ENCODE data around the gene VWA5B2. TPM values are rescaled to one million over a fixed set of nuclear protein-coding genes. Genes with fewer than 3 reads are reported as not detected.

Gene VWA5B2
- total RNA-seq, 1 donor from 2014 or later = not detected

- H3K27me3 ChIP-seq (ENCODE audit: control insufficient read depth, insufficient read depth, low read length) = peaks cover 2% of the 10 kb centered on the region
- no peak for TF ChIP-seq CTCF (IDR thresholded peaks at IDR 0.05; ENCODE audit: insufficient read depth, low read length, severe bottlenecking)
- DNase-seq (ENCODE audit: low read depth) (no peak), FAIRE-seq (no peak)
- no peak overlapping the region for H3K4me3 ChIP-seq (ENCODE audit: low read depth, low read length)
- H3K36me3 ChIP-seq (ENCODE audit: control insufficient read depth, insufficient read depth, low read length) = peaks cover 25% of the 10 kb centered on the region
Observed at GRCh38 chr3:184240384-184241140, 11.2 kb downstream of the VWA5B2 start.

- no peak for DNase-seq (ENCODE audit: low read depth)
- FAIRE-seq = no peak
- TF ChIP-seq CTCF (IDR thresholded peaks at IDR 0.05; ENCODE audit: insufficient read depth, low read length, severe bottlenecking) = no peak
- peaks cover 27% of the 10 kb centered on the region for H3K36me3 ChIP-seq (ENCODE audit: control insufficient read depth, insufficient read depth, low read length)
- no peak overlapping the region for H3K4me3 ChIP-seq (ENCODE audit: low read depth, low read length)
- H3K27me3 ChIP-seq (ENCODE audit: control insufficient read depth, insufficient read depth, low read length) = peaks cover 2% of the 10 kb centered on the region
Observed at GRCh38 chr3:184241141-184241446, 11.7 kb downstream of the VWA5B2 start.

- Histone ChIP-seq H3K4me3 (ENCODE audit: low read depth, low read length) (peak overlapping the region; percentile 9), H3K36me3 (ENCODE audit: control insufficient read depth, insufficient read depth, low read length) (peaks cover 27% of the 10 kb centered on the region), H3K27me3 (ENCODE audit: control insufficient read depth, insufficient read depth, low read length) (peaks cover 2% of the 10 kb centered on the region)
- DNase-seq (ENCODE audit: low read depth) = peak; percentile 57
- FAIRE-seq = no peak
- TF ChIP-seq CTCF (IDR thresholded peaks at IDR 0.05; ENCODE audit: insufficient read depth, low read length, severe bottlenecking) = peak; percentile 93
Observed at GRCh38 chr3:184241447-184242296, 12.3 kb downstream of the VWA5B2 start.

- no peak for DNase-seq (ENCODE audit: low read depth)
- no peak for TF ChIP-seq CTCF (IDR thresholded peaks at IDR 0.05; ENCODE audit: insufficient read depth, low read length, severe bottlenecking)
- peak; percentile 60 for FAIRE-seq
- Histone ChIP-seq H3K27me3 (ENCODE audit: control insufficient read depth, insufficient read depth, low read length) (peaks cover 2% of the 10 kb centered on the region), H3K4me3 (ENCODE audit: low read depth, low read length) (no peak overlapping the region), H3K36me3 (ENCODE audit: control insufficient read depth, insufficient read depth, low read length) (peaks cover 27% of the 10 kb centered on the region)
Observed at GRCh38 chr3:184242297-184242685, 12.9 kb downstream of the VWA5B2 start.

- no peak for FAIRE-seq
- DNase-seq (ENCODE audit: low read depth) = peak; percentile 62
- peak within 1 kb of the TSS; percentile 65 for H3K4me3 ChIP-seq (ENCODE audit: low read depth, low read length)
- TF ChIP-seq CTCF (IDR thresholded peaks at IDR 0.05; ENCODE audit: insufficient read depth, low read length, severe bottlenecking) = no peak
- peaks cover 18% of the 10 kb centered on the region for H3K36me3 ChIP-seq (ENCODE audit: control insufficient read depth, insufficient read depth, low read length)
- no peaks in the 10 kb centered on the region for H3K27me3 ChIP-seq (ENCODE audit: control insufficient read depth, insufficient read depth, low read length)
Observed at GRCh38 chr3:184248454-184249411, 19.3 kb downstream of the VWA5B2 start, which contains the start of gene ALG3. TSS of gene ALG3 (minus strand) at chr3:184248962. CDS start at chr3:184248940, 22 bp downstream.
